WTC11 (cell line): ENCODE data around the gene SLC25A48. TPM values are rescaled to one million over a fixed set of nuclear protein-coding genes. Genes with fewer than 3 reads are reported as not detected.

ENCODE experiments used
- ATAC-seq: fragments of 200-7000 bp; cut with Tn5 transposase; 2 replicates; pipeline ENCODE4 v1.10.0; 2021; ENCODE audit warnings: mild to moderate bottlenecking, moderate library complexity
- Bru-seq: library from RNA; stranded (reverse); fragments of 400-500 nt; gene quantifications from one replicate; lab custom pipeline; 2021; lab: Mats Ljungman, UMichigan
- CTCF ChIA-PET: fragments of 300-600 bp; sonication (Branson Sonifier 250); formaldehyde crosslinking; loops from one replicate; lab custom pipeline; 2021; ENCODE audit warnings: antibody characterized with exemption; lab: Charles Lee
- POLR2A ChIA-PET: fragments of 350-600 bp; sonication (Branson Sonifier 250); formaldehyde crosslinking; loops from one replicate; lab custom pipeline; 2021; ENCODE audit warnings: antibody characterized with exemption; lab: Charles Lee
- DNase-seq: peaks from one replicate; pipeline ENCODE4 v3.0.0; 2021; ENCODE audit warnings: low spot score
- H3K27ac Mint-ChIP-seq: 2 replicates; pipeline ENCODE4 v1.8.0; 2021; ENCODE audit warnings: mixed read lengths
- H3K27me3 Mint-ChIP-seq: 2 replicates; pipeline ENCODE4 v1.8.0; 2021; ENCODE audit warnings: low read depth, mild to moderate bottlenecking, moderate library complexity, mixed read lengths
- H3K36me3 Mint-ChIP-seq: 2 replicates; pipeline ENCODE4 v1.8.0; 2021; ENCODE audit warnings: mixed read lengths
- H3K4me1 Mint-ChIP-seq: 2 replicates; pipeline ENCODE4 v1.8.0; 2022; ENCODE audit warnings: mixed read lengths
- H3K4me3 Mint-ChIP-seq: 2 replicates; pipeline ENCODE4 v1.8.0; 2021; ENCODE audit warnings: mild to moderate bottlenecking, moderate library complexity, mixed read lengths
- H3K9me3 Mint-ChIP-seq: 2 replicates; pipeline ENCODE4 v1.8.0; 2021; ENCODE audit warnings: mixed read lengths
- ATF2 ChIP-seq: sonication (generic); formaldehyde crosslinking; IDR thresholded peaks from 2 replicates; pipeline ENCODE4 v1.8.1; 2022; ENCODE audit warnings: low read depth, missing genetic modification reagents, borderline replicate concordance
- CTCF ChIP-seq: fragments of 200-600 bp; IDR thresholded peaks from 2 replicates; pipeline ENCODE4 v1.8.0; 2022; ENCODE audit warnings: antibody characterized with exemption
- E2F4 ChIP-seq: sonication (generic); formaldehyde crosslinking; IDR thresholded peaks from 2 replicates; pipeline ENCODE4 v1.8.1; 2022; ENCODE audit warnings: low read depth, mild to moderate bottlenecking, moderate library complexity, missing genetic modification reagents, borderline replicate concordance
- E2F5 ChIP-seq: sonication (generic); formaldehyde crosslinking; IDR thresholded peaks from 2 replicates; pipeline ENCODE4 v1.8.1; 2022; ENCODE audit warnings: mild to moderate bottlenecking, moderate library complexity, missing genetic modification reagents
- ERG ChIP-seq: fragments of 250-450 bp; sonication (Bioruptor Pico); IDR thresholded peaks from 2 replicates; pipeline ENCODE4 v1.8.0; 2021; ENCODE audit warnings: mild to moderate bottlenecking
- FOXP4 ChIP-seq: sonication (generic); formaldehyde crosslinking; IDR thresholded peaks from 2 replicates; pipeline ENCODE4 v1.8.0; 2022; ENCODE audit warnings: mild to moderate bottlenecking, missing genetic modification reagents
- HMGXB4 ChIP-seq: sonication (generic); formaldehyde crosslinking; IDR thresholded peaks from 2 replicates; pipeline ENCODE4 v1.8.1; 2023; ENCODE audit warnings: mild to moderate bottlenecking, moderate library complexity, missing genetic modification reagents
- IRF1 ChIP-seq: sonication (generic); formaldehyde crosslinking; IDR thresholded peaks from 2 replicates; pipeline ENCODE4 v1.8.0; 2023; ENCODE audit warnings: missing genetic modification reagents
- KAT7 ChIP-seq: sonication (generic); formaldehyde crosslinking; IDR thresholded peaks from 2 replicates; pipeline ENCODE4 v1.8.1; 2023; ENCODE audit warnings: missing genetic modification reagents, mild to moderate bottlenecking, borderline replicate concordance
- MAX ChIP-seq: sonication (generic); formaldehyde crosslinking; IDR thresholded peaks from 2 replicates; pipeline ENCODE4 v1.8.0; 2022; ENCODE audit warnings: mild to moderate bottlenecking, missing genetic modification reagents
- USF1 ChIP-seq: sonication (generic); formaldehyde crosslinking; IDR thresholded peaks from 2 replicates; pipeline ENCODE4 v1.8.0; 2022; ENCODE audit warnings: mild to moderate bottlenecking, missing genetic modification reagents
- USF2 ChIP-seq: sonication (generic); formaldehyde crosslinking; IDR thresholded peaks from 2 replicates; pipeline ENCODE4 v1.8.1; 2023; ENCODE audit warnings: mild to moderate bottlenecking, missing genetic modification reagents, moderate library complexity
- ZNF121 ChIP-seq: sonication (generic); formaldehyde crosslinking; IDR thresholded peaks from 2 replicates; pipeline ENCODE4 v1.8.0; 2023; ENCODE audit warnings: missing genetic modification reagents
- ZNF138 ChIP-seq: sonication (generic); formaldehyde crosslinking; conservative IDR thresholded peaks from 2 replicates; pipeline ENCODE4 v1.8.1; 2022; ENCODE audit warnings: mild to moderate bottlenecking, moderate library complexity, missing genetic modification reagents
- ZNF232 ChIP-seq: sonication (generic); formaldehyde crosslinking; IDR thresholded peaks from 2 replicates; pipeline ENCODE4 v1.8.0; 2022; ENCODE audit warnings: mild to moderate bottlenecking, missing genetic modification reagents
- ZNF671 ChIP-seq: fragments of 250-450 bp; sonication (Bioruptor Pico); IDR thresholded peaks from 2 replicates; pipeline ENCODE4 v1.8.0; 2021; ENCODE audit warnings: mild to moderate bottlenecking
- long read RNA-seq, 3 experiments: library from RNA in 1 of 3; library from capped mRNA in 1 of 3; library from polyadenylated mRNA in 1 of 3; unstranded in 2 of 3; stranded (forward) in 1 of 3; transcript quantifications; one replicate each; pipeline ENCODE4 v2.0.0, GENCODE V29; 2021
- total RNA-seq: library from RNA; stranded (reverse); gene quantifications from 3 replicates; pipeline ENCODE4 v1.2.3, GENCODE V29; 2021

Gene SLC25A48
- total RNA-seq: 0.76 to 1.1 TPM (median 1.1 TPM) in 3 replicates
- percentile 21 among the genes with signal in this experiment for Bru-seq, nascent RNA
- long read RNA-seq, experiment 1, partial matches to known transcripts: 0 of 3 reads
- long read RNA-seq, experiment 1, other reads (novel, unspliced or antisense): 3 of 3 reads
- long read RNA-seq, experiment 2, partial matches to known transcripts: 0 of 1 reads
- long read RNA-seq, experiment 2, other reads (novel, unspliced or antisense): 0 of 1 reads
- long read RNA-seq, experiment 3, partial matches to known transcripts: 0 of 5 reads
- long read RNA-seq, experiment 3, other reads (novel, unspliced or antisense): 5 of 5 reads

GRCh38 chr5:135834639-135835529, at the start of gene SLC25A48:
Gene SLC25A48, plus strand, starts transcription at chr5:135834663. Its CDS starts 185 bp downstream, at chr5:135834848.
- ChIA-PET CTCF (interaction anchor here (0.6 to 6.4 kb wide), 33 partner anchors 10 to 377 kb away, joined by 3 to 81 read pairs (median 4); partner anchors contain the start of gene CXCL14), POLR2A (interaction anchor here (0.8 to 1.4 kb wide), 2 partner anchors 269 to 345 kb away, joined by 4 to 8 read pairs; no protein-coding TSS in a partner anchor)
- H3K27ac Mint-ChIP-seq: no peak within 1 kb of the TSS
- peaks cover 26% of the 10 kb centered on the region for H3K9me3 Mint-ChIP-seq
- TF ChIP-seq ZNF121 (CRISPR knock-in tag) (no peak), ATF2 (CRISPR knock-in tag) (no peak), FOXP4 (CRISPR knock-in tag) (0 out of 2 replicates have a peak, but pooled peaks have one; percentile 46), CTCF (0 out of 2 replicates have a peak, but pooled peaks have one; percentile 9), MAX (peak; percentile 72), ZNF232 (0 out of 2 replicates have a peak, but pooled peaks have one; percentile 43), HMGXB4 (peak; percentile 84), KAT7 (0 out of 2 replicates have a peak, but pooled peaks have one; percentile 20)
- peaks cover 89% of the 10 kb centered on the region for H3K27me3 Mint-ChIP-seq
- peak; percentile 93 for ATAC-seq
- peaks cover 13% of the 10 kb centered on the region for H3K36me3 Mint-ChIP-seq
- 0 out of 2 replicates have a peak, but pooled peaks cover 2% of the 10 kb centered on the region for H3K4me1 Mint-ChIP-seq
- peak within 1 kb of the TSS; percentile 84 for H3K4me3 Mint-ChIP-seq
- DNase-seq: peak; percentile 87

- H3K27ac Mint-ChIP-seq: no peak overlapping the region
- H3K4me3 Mint-ChIP-seq: no peak overlapping the region
- ChIA-PET POLR2A (no interaction called here), CTCF (no interaction called here)
- no peak for DNase-seq
- ATAC-seq: no peak
- peaks cover 12% of the 10 kb centered on the region for H3K27me3 Mint-ChIP-seq
- peaks cover 6% of the 10 kb centered on the region; the same call in 1 of the 2 replicates for H3K9me3 Mint-ChIP-seq
- H3K4me1 Mint-ChIP-seq: no peaks in the 10 kb centered on the region
- no peaks in the 10 kb centered on the region for H3K36me3 Mint-ChIP-seq
- TF ChIP-seq E2F4 (no peak), USF2 (no peak), USF1 (no peak), MAX (no peak), ZNF671 (CRISPR knock-in tag) (no peak), E2F5 (CRISPR knock-in tag) (no peak), IRF1 (CRISPR knock-in tag) (no peak), ZNF121 (CRISPR knock-in tag) (no peak), ZNF138 (CRISPR knock-in tag) (no peak), ERG (CRISPR knock-in tag) (no peak)
These were observed 33.8 kb upstream of the SLC25A48 start for GRCh38 chr5:135800656-135801055.
